GM13976 (cell line): Measurements from ENCODE around the gene SMIM41.

Experiments
- DNase-seq: peaks from one replicate; pipeline ENCODE4 v3.0.0; 2012; ENCODE audit warnings: low spot score
- CTCF ChIP-seq: IDR thresholded peaks from 2 replicates; pipeline ENCODE4 v1.5.1; 2012; ENCODE audit warnings: borderline replicate concordance, mild to moderate bottlenecking; ENCODE audit not compliant: insufficient read depth; ENCODE audit errors: extremely low read depth, missing control alignments, control extremely low read depth
- in situ Hi-C: fragments of 300-500 bp; cut with MboI; formaldehyde crosslinking; loops from one replicate; pipeline ENCODE4 v1.12.0; 2022; ENCODE audit warnings: low sequenced_read_pairs, mixed read lengths, inconsistent platforms; ENCODE audit not compliant: unreplicated experiment

The SMIM41 gene

GRCh38 chr12:52059582-52060497, 19.7 kb upstream of the SMIM41 start:
- TF ChIP-seq CTCF = no peak
- in situ Hi-C loops = no loop called here
- DNase-seq = no peak

GRCh38 chr12:52060498-52061177, 18.9 kb upstream of the SMIM41 start:
- in situ Hi-C loops = no loop called here
- DNase-seq = no peak
- no peak for TF ChIP-seq CTCF

GRCh38 chr12:52061470-52062166, 17.9 kb upstream of the SMIM41 start:
- DNase-seq = no peak
- no peak for TF ChIP-seq CTCF
- in situ Hi-C loops = no loop called here

GRCh38 chr12:52062167-52063081, 17.1 kb upstream of the SMIM41 start:
- DNase-seq = no peak
- no peak for TF ChIP-seq CTCF
- in situ Hi-C loops = no loop called here

- DNase-seq = no peak
- TF ChIP-seq CTCF = no peak
- in situ Hi-C loops = no loop called here
These were observed 16.2 kb upstream of the SMIM41 start for GRCh38 chr12:52063082-52063924.
